ENCODE data around the gene GPR101.

The GPR101 gene

DNA sequence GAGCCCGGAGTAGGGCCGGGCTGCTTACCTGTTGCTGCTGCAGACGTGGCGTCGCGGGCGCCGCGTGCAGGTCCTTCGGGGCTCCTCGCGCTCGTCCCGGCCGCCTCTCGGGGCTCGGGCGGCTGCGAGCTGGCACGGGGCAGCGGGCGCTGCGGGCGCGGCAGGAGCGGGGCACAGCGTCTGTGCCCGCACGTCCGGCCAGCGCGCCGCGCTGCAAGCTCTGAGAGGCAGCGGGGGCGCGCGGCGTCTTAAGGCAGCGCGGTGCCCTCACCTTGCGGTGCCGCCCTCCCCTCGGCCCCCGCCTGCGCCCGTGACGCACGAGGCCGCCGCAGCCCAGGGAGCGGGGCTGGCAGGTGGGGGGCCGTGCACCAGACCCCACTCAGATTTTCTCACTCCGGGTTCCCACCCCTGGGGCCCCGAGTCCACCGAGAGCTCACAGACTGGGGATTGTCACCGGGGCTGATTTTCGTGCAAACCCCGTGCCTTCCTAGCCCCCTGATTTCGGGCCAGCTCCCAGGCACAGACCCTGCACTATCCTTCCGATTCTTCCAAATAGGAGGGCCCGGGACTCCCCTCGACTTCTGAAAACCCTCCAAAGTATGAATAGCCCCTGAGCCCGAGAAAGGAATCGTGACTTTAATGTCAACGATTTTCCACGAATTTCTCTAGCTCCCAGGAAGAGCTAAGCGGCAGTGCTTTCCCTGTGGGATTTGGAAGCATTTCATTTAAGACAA, at the start of gene GPR101:
TSS of gene GPR101 (minus strand) at position 222 of the 734 bp plus-strand sequence. CDS start 2,321 bp downstream, outside the sequence.
- Mint-ChIP-seq H3K4me3 (peak within 1 kb of the TSS; percentile 30), H3K4me1 (peaks cover 8% of the 10 kb centered on the region), H3K9me3 (no peaks in the 10 kb centered on the region), H3K36me3 (no peaks in the 10 kb centered on the region), H3K27ac (no peak within 1 kb of the TSS), H3K27me3 (peaks cover 18% of the 10 kb centered on the region)
- ATAC-seq, result no peak

DNA sequence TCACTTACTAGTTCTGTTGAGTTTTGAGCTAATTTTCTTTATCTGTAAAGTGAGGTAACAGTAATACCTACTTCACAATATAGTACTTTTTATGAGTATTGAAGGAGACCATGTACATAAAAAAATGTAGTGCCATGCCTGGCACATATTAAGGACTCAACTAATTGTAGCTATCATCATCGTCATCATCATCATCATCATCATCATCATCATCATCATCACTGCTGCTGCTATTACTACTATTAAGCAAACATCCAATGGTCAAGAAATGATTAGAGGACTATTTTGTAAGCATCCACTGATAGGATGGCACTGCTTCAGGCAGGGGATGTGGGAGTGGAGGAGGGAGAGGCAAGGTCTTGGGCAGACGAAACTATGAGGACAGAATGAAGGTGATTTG, 47.4 kb upstream of the GPR101 start:
- peaks cover 18% of the 10 kb centered on the region for H3K27me3 Mint-ChIP-seq
- H3K36me3 Mint-ChIP-seq, result no peaks in the 10 kb centered on the region
- no peak overlapping the region for H3K4me3 Mint-ChIP-seq
- no peaks in the 10 kb centered on the region for H3K9me3 Mint-ChIP-seq
- H3K4me1 Mint-ChIP-seq, result no peaks in the 10 kb centered on the region
- no peak overlapping the region for H3K27ac Mint-ChIP-seq
- no peak for ATAC-seq

DNA sequence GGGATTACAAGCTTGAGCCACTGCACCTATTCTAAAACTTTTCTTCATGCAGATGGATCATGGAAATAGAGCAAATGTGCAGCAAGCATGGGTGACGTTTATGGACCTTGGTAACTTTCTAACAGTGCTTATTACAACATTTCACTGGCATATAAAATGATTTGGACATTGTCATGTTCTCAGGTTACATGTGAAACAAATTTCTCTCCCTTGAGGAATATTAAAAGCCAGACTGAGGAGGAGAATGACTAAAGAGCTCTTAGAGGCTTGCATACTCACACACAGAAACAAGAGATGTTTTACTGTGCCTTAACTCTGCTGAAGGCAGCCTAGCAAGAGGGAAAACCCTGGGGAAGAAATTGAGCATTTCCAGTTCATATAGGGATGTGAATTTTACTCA, 38.6 kb upstream of the GPR101 start:
- no peaks in the 10 kb centered on the region for H3K9me3 Mint-ChIP-seq
- H3K27me3 Mint-ChIP-seq, result no peaks in the 10 kb centered on the region
- H3K27ac Mint-ChIP-seq, result no peak overlapping the region
- H3K36me3 Mint-ChIP-seq, result no peaks in the 10 kb centered on the region
- H3K4me1 Mint-ChIP-seq, result no peaks in the 10 kb centered on the region
- no peak overlapping the region for H3K4me3 Mint-ChIP-seq
- no peak for ATAC-seq

- Mint-ChIP-seq H3K36me3 (no peaks in the 10 kb centered on the region), H3K27ac (no peak overlapping the region), H3K4me3 (no peak overlapping the region), H3K4me1 (no peaks in the 10 kb centered on the region), H3K27me3 (no peaks in the 10 kb centered on the region), H3K9me3 (no peaks in the 10 kb centered on the region)
- no peak for ATAC-seq
These were observed 37.8 kb upstream of the GPR101 start for GRCh38 chrX:137071596-137071995.

- H3K27ac Mint-ChIP-seq, result no peak overlapping the region
- H3K9me3 Mint-ChIP-seq, result no peaks in the 10 kb centered on the region
- ATAC-seq, result no peak
- peaks cover 6% of the 10 kb centered on the region for H3K27me3 Mint-ChIP-seq
- no peaks in the 10 kb centered on the region for H3K4me1 Mint-ChIP-seq
- no peaks in the 10 kb centered on the region for H3K36me3 Mint-ChIP-seq
- H3K4me3 Mint-ChIP-seq, result no peak overlapping the region
These were observed 33.4 kb upstream of the GPR101 start for GRCh38 chrX:137067147-137067546.

- Mint-ChIP-seq H3K27me3 (peaks cover 6% of the 10 kb centered on the region), H3K9me3 (no peaks in the 10 kb centered on the region), H3K27ac (no peak overlapping the region), H3K36me3 (no peaks in the 10 kb centered on the region), H3K4me1 (no peaks in the 10 kb centered on the region), H3K4me3 (no peak overlapping the region)
- ATAC-seq, result no peak
These were observed 29.3 kb upstream of the GPR101 start for GRCh38 chrX:137062915-137063617.

- Mint-ChIP-seq H3K4me3 (no peak overlapping the region), H3K27ac (no peak overlapping the region), H3K27me3 (peaks cover 13% of the 10 kb centered on the region), H3K4me1 (no peaks in the 10 kb centered on the region), H3K9me3 (no peaks in the 10 kb centered on the region), H3K36me3 (no peaks in the 10 kb centered on the region)
- ATAC-seq, result no peak
These were observed 24.7 kb upstream of the GPR101 start for GRCh38 chrX:137058339-137059127.

GRCh38 chrX:137052643-137053235, 18.9 kb upstream of the GPR101 start:
- Mint-ChIP-seq H3K27ac (peak overlapping the region; percentile 47), H3K27me3 (peaks cover 31% of the 10 kb centered on the region), H3K36me3 (no peaks in the 10 kb centered on the region), H3K4me1 (peaks cover 14% of the 10 kb centered on the region), H3K4me3 (peak overlapping the region; percentile 86), H3K9me3 (no peaks in the 10 kb centered on the region)
- peak; percentile 31 for ATAC-seq

GRCh38 chrX:137051978-137052642, 18.3 kb upstream of the GPR101 start:
- H3K4me3 Mint-ChIP-seq, result peak overlapping the region; percentile 86
- no peaks in the 10 kb centered on the region for H3K9me3 Mint-ChIP-seq
- no peaks in the 10 kb centered on the region for H3K36me3 Mint-ChIP-seq
- H3K27ac Mint-ChIP-seq, result peak overlapping the region; percentile 47
- ATAC-seq, result peak; percentile 91
- peaks cover 14% of the 10 kb centered on the region for H3K4me1 Mint-ChIP-seq
- peaks cover 31% of the 10 kb centered on the region for H3K27me3 Mint-ChIP-seq

DNA sequence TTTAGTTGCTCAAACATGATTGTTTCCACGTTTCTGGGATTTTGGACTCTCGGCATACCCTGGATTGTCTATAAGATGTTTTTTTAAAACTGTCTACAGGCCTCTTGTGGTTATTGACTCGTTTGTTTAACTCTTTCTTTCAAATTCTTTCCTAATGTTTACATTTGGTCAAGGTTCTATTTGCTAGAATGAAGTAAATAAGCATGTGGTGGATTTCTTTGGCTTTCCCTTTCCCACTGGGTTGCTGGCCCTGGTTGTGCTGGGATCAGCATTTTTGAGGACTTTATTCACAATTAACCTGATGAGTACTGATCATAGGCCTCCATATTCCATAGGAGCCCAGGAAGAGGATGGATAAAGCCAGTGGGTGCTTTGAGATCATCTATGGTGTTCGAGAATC, 11.1 kb upstream of the GPR101 start:
- no peak overlapping the region for H3K4me3 Mint-ChIP-seq
- ATAC-seq, result no peak
- no peak overlapping the region for H3K27ac Mint-ChIP-seq
- no peaks in the 10 kb centered on the region for H3K36me3 Mint-ChIP-seq
- no peaks in the 10 kb centered on the region for H3K9me3 Mint-ChIP-seq
- no peaks in the 10 kb centered on the region for H3K4me1 Mint-ChIP-seq
- peaks cover 1% of the 10 kb centered on the region for H3K27me3 Mint-ChIP-seq

DNA sequence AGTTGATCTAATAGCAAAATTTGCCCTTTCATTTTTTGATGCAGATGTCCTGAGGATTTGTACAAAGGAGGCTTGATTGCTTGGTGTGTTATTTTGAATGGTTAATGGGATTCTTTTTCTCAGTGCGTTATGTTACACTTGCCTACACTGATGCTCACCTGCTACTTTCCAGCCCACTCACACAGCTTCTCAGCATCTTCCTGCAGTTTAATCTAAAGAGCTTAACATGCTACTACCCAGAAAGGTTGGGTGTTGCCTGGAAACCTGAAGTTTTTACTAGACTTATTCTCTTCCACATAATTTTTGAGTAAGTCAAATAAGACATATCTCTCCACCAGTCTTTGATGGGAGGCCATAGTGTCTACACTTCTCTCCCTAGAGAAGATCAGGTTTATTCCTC, 9.9 kb upstream of the GPR101 start:
- H3K36me3 Mint-ChIP-seq, result no peaks in the 10 kb centered on the region
- no peaks in the 10 kb centered on the region for H3K27me3 Mint-ChIP-seq
- H3K4me3 Mint-ChIP-seq, result no peak overlapping the region
- H3K27ac Mint-ChIP-seq, result no peak overlapping the region
- no peak for ATAC-seq
- H3K9me3 Mint-ChIP-seq, result no peaks in the 10 kb centered on the region
- H3K4me1 Mint-ChIP-seq, result no peaks in the 10 kb centered on the region

GRCh38 chrX:137041329-137041728, 7.5 kb upstream of the GPR101 start:
- no peak overlapping the region for H3K4me3 Mint-ChIP-seq
- no peaks in the 10 kb centered on the region for H3K4me1 Mint-ChIP-seq
- no peaks in the 10 kb centered on the region for H3K36me3 Mint-ChIP-seq
- H3K27ac Mint-ChIP-seq, result no peak overlapping the region
- ATAC-seq, result no peak
- H3K27me3 Mint-ChIP-seq, result no peaks in the 10 kb centered on the region
- no peaks in the 10 kb centered on the region for H3K9me3 Mint-ChIP-seq

DNA sequence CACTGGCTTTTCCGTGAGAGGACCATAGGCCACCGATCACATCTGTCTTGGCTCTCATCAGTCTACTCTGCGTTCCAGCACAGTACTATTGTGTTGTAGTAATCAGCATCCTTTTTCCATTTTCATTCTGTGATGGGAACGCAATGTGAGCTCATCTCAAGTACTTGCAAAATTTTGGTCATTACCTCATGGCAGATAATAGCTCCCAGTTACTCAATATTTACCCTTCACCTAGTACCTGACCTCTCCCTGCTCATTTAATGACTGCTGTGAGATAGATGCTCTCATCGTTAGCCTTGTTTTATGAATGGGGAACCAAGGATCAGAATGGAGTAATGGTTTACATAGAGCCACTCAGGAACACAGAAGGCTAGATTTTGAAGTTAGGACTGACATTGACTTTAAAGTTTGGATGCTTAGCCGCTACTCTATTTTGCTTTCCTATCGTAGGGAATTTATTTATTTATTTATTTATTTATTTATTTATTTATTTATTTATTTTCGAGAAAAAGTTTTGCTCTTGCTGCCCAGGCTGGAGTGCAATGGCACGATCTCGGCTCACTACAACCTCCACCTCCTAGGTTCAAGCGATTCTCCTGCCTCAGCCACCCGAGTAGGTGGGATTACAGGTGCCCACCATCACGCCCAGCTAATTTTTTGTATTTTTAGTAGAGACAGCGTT, 6.5 kb upstream of the GPR101 start:
- Mint-ChIP-seq H3K9me3 (no peaks in the 10 kb centered on the region), H3K27ac (no peak overlapping the region), H3K4me1 (no peaks in the 10 kb centered on the region), H3K36me3 (no peaks in the 10 kb centered on the region), H3K4me3 (no peak overlapping the region), H3K27me3 (peaks cover 6% of the 10 kb centered on the region)
- ATAC-seq, result no peak

DNA sequence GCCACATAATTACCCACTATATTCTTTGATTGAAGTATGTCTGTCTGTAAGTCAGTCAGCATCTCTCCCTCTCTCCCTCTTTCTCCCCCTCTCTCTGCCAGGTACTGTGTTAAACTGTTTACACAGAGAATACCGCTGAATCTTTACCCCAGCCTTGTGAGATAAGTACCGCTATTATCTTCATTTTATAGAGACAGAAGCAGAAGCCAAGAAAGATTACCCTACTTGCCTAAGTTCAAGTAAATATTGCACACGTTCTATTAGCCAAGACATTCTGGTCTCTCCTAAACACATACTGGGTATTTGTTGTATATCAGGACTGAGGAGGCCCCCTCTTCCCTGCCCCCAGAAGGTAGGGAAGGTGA, 695 bp upstream of the GPR101 start:
- Mint-ChIP-seq H3K36me3 (no peaks in the 10 kb centered on the region), H3K9me3 (no peaks in the 10 kb centered on the region), H3K4me3 (peak overlapping the region; percentile 30), H3K4me1 (peaks cover 8% of the 10 kb centered on the region), H3K27ac (no peak overlapping the region), H3K27me3 (peaks cover 18% of the 10 kb centered on the region)
- ATAC-seq, result no peak
